ENCODE results near the gene SDHAF2. TPM values are rescaled to one million over a fixed set of nuclear protein-coding genes. Genes with fewer than 3 reads are reported as not detected.

SDHAF2 gene
- total and polyA plus RNA-seq, 2 experiments from 2014 or later = 47.8 to 74.3 TPM

DNA sequence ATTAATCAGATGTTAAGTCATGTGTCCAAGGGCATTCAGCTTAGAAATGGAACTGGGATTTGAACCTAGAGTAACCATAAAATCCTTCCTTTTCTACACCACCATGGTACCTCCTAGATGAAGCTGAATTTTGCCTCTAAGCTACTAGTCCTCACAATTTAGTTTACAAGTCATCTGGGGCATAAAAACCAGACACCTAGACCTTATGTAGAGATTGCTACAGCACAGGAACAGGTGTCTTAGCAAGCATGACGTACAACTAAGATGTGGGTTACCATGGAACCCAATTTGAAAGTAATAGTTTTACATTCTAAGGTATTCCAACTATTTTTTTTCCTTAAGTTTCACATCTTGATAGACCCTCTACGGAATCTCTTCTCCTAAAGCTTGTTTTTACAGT, 28.4 kb upstream of the SDHAF2 start:
- DNase-seq (ENCODE audit: low spot score) = no peak
- no peaks in the 10 kb centered on the region for H3K36me3 ChIP-seq (replicated peaks; ENCODE audit: insufficient read depth, low read depth)
- no peaks in the 10 kb centered on the region for H3K79me2 ChIP-seq
- TF ChIP-seq, protein P1, sequence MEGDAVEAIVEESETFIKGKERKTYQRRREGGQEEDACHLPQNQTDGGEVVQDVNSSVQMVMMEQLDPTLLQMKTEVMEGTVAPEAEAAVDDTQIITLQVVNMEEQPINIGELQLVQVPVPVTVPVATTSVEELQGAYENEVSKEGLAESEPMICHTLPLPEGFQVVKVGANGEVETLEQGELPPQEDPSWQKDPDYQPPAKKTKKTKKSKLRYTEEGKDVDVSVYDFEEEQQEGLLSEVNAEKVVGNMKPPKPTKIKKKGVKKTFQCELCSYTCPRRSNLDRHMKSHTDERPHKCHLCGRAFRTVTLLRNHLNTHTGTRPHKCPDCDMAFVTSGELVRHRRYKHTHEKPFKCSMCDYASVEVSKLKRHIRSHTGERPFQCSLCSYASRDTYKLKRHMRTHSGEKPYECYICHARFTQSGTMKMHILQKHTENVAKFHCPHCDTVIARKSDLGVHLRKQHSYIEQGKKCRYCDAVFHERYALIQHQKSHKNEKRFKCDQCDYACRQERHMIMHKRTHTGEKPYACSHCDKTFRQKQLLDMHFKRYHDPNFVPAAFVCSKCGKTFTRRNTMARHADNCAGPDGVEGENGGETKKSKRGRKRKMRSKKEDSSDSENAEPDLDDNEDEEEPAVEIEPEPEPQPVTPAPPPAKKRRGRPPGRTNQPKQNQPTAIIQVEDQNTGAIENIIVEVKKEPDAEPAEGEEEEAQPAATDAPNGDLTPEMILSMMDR (IDR thresholded peaks at IDR 0.05; ENCODE audit: poor library complexity) = no peak
- no peak for TF ChIP-seq EZH2 (IDR thresholded peaks at IDR 0.05; ENCODE audit: borderline replicate concordance)
- no peak for TF ChIP-seq EZH2phosphoT487 (IDR thresholded peaks at IDR 0.05; ENCODE audit: low read depth, severe bottlenecking, unreplicated experiment)
- H3K27ac ChIP-seq = no peak overlapping the region
- H3K4me2 ChIP-seq = no peak overlapping the region
- no peaks in the 10 kb centered on the region for H3K9me3 ChIP-seq (ENCODE audit: low read depth)
- 93% methylated on average over 2 of the region's 2 CpGs for WGBS (ENCODE audit: low lambda C conversion rate, missing lambda C conversion rate)
- H3K4me1 ChIP-seq (ENCODE audit: insufficient read depth) = no peaks in the 10 kb centered on the region
- no peaks in the 10 kb centered on the region for H4K20me1 ChIP-seq (ENCODE audit: insufficient read depth, poor library complexity, severe bottlenecking)
- no peak overlapping the region for H3K4me3 ChIP-seq
- no peaks in the 10 kb centered on the region for H3K27me3 ChIP-seq
- no peaks in the 10 kb centered on the region for H3K9me2 ChIP-seq (replicated peaks; ENCODE audit: insufficient read depth)
- no peak overlapping the region for H2AFZ ChIP-seq

DNA sequence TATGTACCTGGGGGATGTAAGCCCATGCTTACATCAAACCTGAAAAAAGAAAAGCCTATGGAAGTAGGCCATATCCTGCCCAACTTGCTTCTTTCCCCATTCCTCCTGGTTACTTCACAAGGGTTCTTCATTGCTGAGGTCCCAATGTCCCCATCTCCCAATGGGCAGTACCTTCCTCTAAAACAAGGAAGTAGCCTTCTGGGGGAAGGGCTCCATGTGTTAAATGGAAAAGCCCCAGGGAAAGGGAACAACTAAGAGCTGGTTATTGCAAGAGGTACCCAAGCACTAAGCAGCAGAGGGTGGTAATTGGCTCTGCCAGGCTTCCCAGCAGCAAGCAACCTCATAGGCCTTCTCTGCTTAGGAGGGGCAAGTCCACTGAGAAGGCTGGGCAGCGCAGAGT, 26.3 kb upstream of the SDHAF2 start:
- 95% methylated on average over 1 of the region's 1 CpG for WGBS (ENCODE audit: low lambda C conversion rate, missing lambda C conversion rate)
- H3K27me3 ChIP-seq = no peaks in the 10 kb centered on the region

GRCh38 chr11:61404103-61404502, 25.8 kb upstream of the SDHAF2 start:
- TF ChIP-seq EZH2phosphoT487 (IDR thresholded peaks at IDR 0.05; ENCODE audit: low read depth, severe bottlenecking, unreplicated experiment) (no peak), EZH2 (IDR thresholded peaks at IDR 0.05; ENCODE audit: borderline replicate concordance) (no peak)
- TF ChIP-seq, protein P1 (IDR thresholded peaks at IDR 0.05; ENCODE audit: poor library complexity) = no peak
- no peak for DNase-seq (ENCODE audit: low spot score)
- Histone ChIP-seq H3K36me3 (replicated peaks; ENCODE audit: insufficient read depth, low read depth) (no peaks in the 10 kb centered on the region), H3K27me3 (no peaks in the 10 kb centered on the region), H3K9me2 (replicated peaks; ENCODE audit: insufficient read depth) (no peaks in the 10 kb centered on the region), H2AFZ (no peak overlapping the region), H4K20me1 (ENCODE audit: insufficient read depth, poor library complexity, severe bottlenecking) (no peaks in the 10 kb centered on the region), H3K27ac (no peak overlapping the region), H3K4me2 (no peak overlapping the region), H3K79me2 (peaks cover 4% of the 10 kb centered on the region), H3K9me3 (ENCODE audit: low read depth) (no peaks in the 10 kb centered on the region), H3K4me1 (ENCODE audit: insufficient read depth) (no peaks in the 10 kb centered on the region), H3K4me3 (no peak overlapping the region)
- 98% methylated on average over 5 of the region's 5 CpGs for WGBS (ENCODE audit: low lambda C conversion rate, missing lambda C conversion rate)

More for the DNA sequence above, 26.3 kb upstream of the SDHAF2 start:
- no peaks in the 10 kb centered on the region for H3K9me3 ChIP-seq (ENCODE audit: low read depth)
- no peak overlapping the region for H3K4me2 ChIP-seq
- no peak overlapping the region for H3K4me3 ChIP-seq
- no peaks in the 10 kb centered on the region for H4K20me1 ChIP-seq (ENCODE audit: insufficient read depth, poor library complexity, severe bottlenecking)
- DNase-seq (ENCODE audit: low spot score) = no peak
- H3K36me3 ChIP-seq (replicated peaks; ENCODE audit: insufficient read depth, low read depth) = no peaks in the 10 kb centered on the region
- H3K27ac ChIP-seq = no peak overlapping the region
- no peaks in the 10 kb centered on the region for H3K4me1 ChIP-seq (ENCODE audit: insufficient read depth)
- H3K79me2 ChIP-seq = peaks cover 2% of the 10 kb centered on the region
- no peaks in the 10 kb centered on the region for H3K9me2 ChIP-seq (replicated peaks; ENCODE audit: insufficient read depth)
- H2AFZ ChIP-seq = no peak overlapping the region
- TF ChIP-seq EZH2 (IDR thresholded peaks at IDR 0.05; ENCODE audit: borderline replicate concordance) (no peak), EZH2phosphoT487 (IDR thresholded peaks at IDR 0.05; ENCODE audit: low read depth, severe bottlenecking, unreplicated experiment) (no peak)
- TF ChIP-seq, protein P1 (IDR thresholded peaks at IDR 0.05; ENCODE audit: poor library complexity) = no peak

- H3K79me2 ChIP-seq = peaks cover 4% of the 10 kb centered on the region
- no peak for DNase-seq (ENCODE audit: low spot score)
- TF ChIP-seq, protein P1 (IDR thresholded peaks at IDR 0.05; ENCODE audit: poor library complexity) = no peak
- TF ChIP-seq EZH2 (IDR thresholded peaks at IDR 0.05; ENCODE audit: borderline replicate concordance) (no peak), EZH2phosphoT487 (IDR thresholded peaks at IDR 0.05; ENCODE audit: low read depth, severe bottlenecking, unreplicated experiment) (no peak)
- no peaks in the 10 kb centered on the region for H3K27me3 ChIP-seq
- H3K27ac ChIP-seq = no peak overlapping the region
- no peaks in the 10 kb centered on the region for H4K20me1 ChIP-seq (ENCODE audit: insufficient read depth, poor library complexity, severe bottlenecking)
- H3K9me2 ChIP-seq (replicated peaks; ENCODE audit: insufficient read depth) = no peaks in the 10 kb centered on the region
- H3K36me3 ChIP-seq (replicated peaks; ENCODE audit: insufficient read depth, low read depth) = no peaks in the 10 kb centered on the region
- H3K4me3 ChIP-seq = no peak overlapping the region
- no peak overlapping the region for H3K4me2 ChIP-seq
- 85% methylated on average over 4 of the region's 4 CpGs for WGBS (ENCODE audit: low lambda C conversion rate, missing lambda C conversion rate)
- no peaks in the 10 kb centered on the region for H3K9me3 ChIP-seq (ENCODE audit: low read depth)
- no peaks in the 10 kb centered on the region for H3K4me1 ChIP-seq (ENCODE audit: insufficient read depth)
- no peak overlapping the region for H2AFZ ChIP-seq
Observed at GRCh38 chr11:61404641-61405040, 25.3 kb upstream of the SDHAF2 start.

Measured in hepatocyte (in vitro differentiated cells).